ENCODE results near the gene OPCML.

The OPCML gene

GRCh38 chr11:133240908-133241655 lies 291.2 kb downstream of the OPCML start:
- TF ChIP-seq CTCF (IDR thresholded peaks at IDR 0.05; ENCODE audit: poor library complexity, severe bottlenecking), result no peak
- ATAC-seq (ENCODE audit: low read depth) (no peak), DNase-seq (ENCODE audit: low spot score) (no peak)
- Histone ChIP-seq H3K4me3 (ENCODE audit: severe bottlenecking) (no peak overlapping the region), H3K36me3 (ENCODE audit: low read depth) (no peaks in the 10 kb centered on the region), H3K9me3 (ENCODE audit: severe bottlenecking) (no peaks in the 10 kb centered on the region), H3K27ac (ENCODE audit: poor library complexity, severe bottlenecking) (no peak overlapping the region), H3K4me1 (ENCODE audit: insufficient read depth, poor library complexity, severe bottlenecking) (no peaks in the 10 kb centered on the region), H3K27me3 (ENCODE audit: insufficient read depth, poor library complexity, severe bottlenecking) (no peaks in the 10 kb centered on the region)

- ATAC-seq (ENCODE audit: low read depth) (no peak), DNase-seq (ENCODE audit: low spot score) (no peak)
- Histone ChIP-seq H3K4me3 (ENCODE audit: severe bottlenecking) (no peak overlapping the region), H3K4me1 (ENCODE audit: insufficient read depth, poor library complexity, severe bottlenecking) (no peaks in the 10 kb centered on the region), H3K9me3 (ENCODE audit: severe bottlenecking) (no peaks in the 10 kb centered on the region), H3K36me3 (ENCODE audit: low read depth) (no peaks in the 10 kb centered on the region), H3K27ac (ENCODE audit: poor library complexity, severe bottlenecking) (no peak overlapping the region), H3K27me3 (ENCODE audit: insufficient read depth, poor library complexity, severe bottlenecking) (no peaks in the 10 kb centered on the region)
- TF ChIP-seq CTCF (IDR thresholded peaks at IDR 0.05; ENCODE audit: poor library complexity, severe bottlenecking), result no peak
Observed at GRCh38 chr11:133239575-133239974, 292.7 kb downstream of the OPCML start.

GRCh38 chr11:133238495-133238894 lies 293.8 kb downstream of the OPCML start:
- no peak for DNase-seq (ENCODE audit: low spot score)
- no peak overlapping the region for H3K4me3 ChIP-seq (ENCODE audit: severe bottlenecking)
- H3K9me3 ChIP-seq (ENCODE audit: severe bottlenecking), result no peaks in the 10 kb centered on the region
- no peak for TF ChIP-seq CTCF (IDR thresholded peaks at IDR 0.05; ENCODE audit: poor library complexity, severe bottlenecking)
- no peak overlapping the region for H3K27ac ChIP-seq (ENCODE audit: poor library complexity, severe bottlenecking)
- no peaks in the 10 kb centered on the region for H3K4me1 ChIP-seq (ENCODE audit: insufficient read depth, poor library complexity, severe bottlenecking)
- no peaks in the 10 kb centered on the region for H3K36me3 ChIP-seq (ENCODE audit: low read depth)
- ATAC-seq (ENCODE audit: low read depth), result no peak
- no peaks in the 10 kb centered on the region for H3K27me3 ChIP-seq (ENCODE audit: insufficient read depth, poor library complexity, severe bottlenecking)

GRCh38 chr11:133238027-133238426 lies 294.3 kb downstream of the OPCML start:
- no peak overlapping the region for H3K27ac ChIP-seq (ENCODE audit: poor library complexity, severe bottlenecking)
- H3K4me1 ChIP-seq (ENCODE audit: insufficient read depth, poor library complexity, severe bottlenecking), result no peaks in the 10 kb centered on the region
- H3K4me3 ChIP-seq (ENCODE audit: severe bottlenecking), result no peak overlapping the region
- ATAC-seq (ENCODE audit: low read depth) (no peak), DNase-seq (ENCODE audit: low spot score) (no peak)
- H3K36me3 ChIP-seq (ENCODE audit: low read depth), result no peaks in the 10 kb centered on the region
- no peak for TF ChIP-seq CTCF (IDR thresholded peaks at IDR 0.05; ENCODE audit: poor library complexity, severe bottlenecking)
- no peaks in the 10 kb centered on the region for H3K9me3 ChIP-seq (ENCODE audit: severe bottlenecking)
- H3K27me3 ChIP-seq (ENCODE audit: insufficient read depth, poor library complexity, severe bottlenecking), result no peaks in the 10 kb centered on the region

GRCh38 chr11:133235381-133235780 lies 296.9 kb downstream of the OPCML start:
- no peaks in the 10 kb centered on the region for H3K4me1 ChIP-seq (ENCODE audit: insufficient read depth, poor library complexity, severe bottlenecking)
- H3K36me3 ChIP-seq (ENCODE audit: low read depth), result no peaks in the 10 kb centered on the region
- no peak overlapping the region for H3K27ac ChIP-seq (ENCODE audit: poor library complexity, severe bottlenecking)
- TF ChIP-seq CTCF (IDR thresholded peaks at IDR 0.05; ENCODE audit: poor library complexity, severe bottlenecking), result no peak
- no peak overlapping the region for H3K4me3 ChIP-seq (ENCODE audit: severe bottlenecking)
- no peaks in the 10 kb centered on the region for H3K9me3 ChIP-seq (ENCODE audit: severe bottlenecking)
- DNase-seq (ENCODE audit: low spot score) (no peak), ATAC-seq (ENCODE audit: low read depth) (no peak)
- no peaks in the 10 kb centered on the region for H3K27me3 ChIP-seq (ENCODE audit: insufficient read depth, poor library complexity, severe bottlenecking)
